Neutrophil (primary cell): Measurements from ENCODE around the gene RANBP17.

ENCODE experiments used
- H3K27ac ChIP-seq: fragments of 200-600 bp; sonication (generic); 2 replicates; pipeline ENCODE4 v1.5.1; 2016; ENCODE audit warnings: mild to moderate bottlenecking, moderate library complexity
- H3K27me3 ChIP-seq: fragments of 200-600 bp; sonication (generic); 2 replicates; pipeline ENCODE4 v1.6.0; 2016; ENCODE audit warnings: mild to moderate bottlenecking
- H3K36me3 ChIP-seq: fragments of 200-600 bp; sonication (generic); 2 replicates; pipeline ENCODE4 v1.5.1; 2017
- H3K4me1 ChIP-seq, 2 experiments: fragments of 200-600 bp in 1 of 2; sonication (generic) in 1 of 2; 1 replicate in 1 of 2; 2 replicates in 1 of 2; pipeline versions ENCODE4 v1.5.1 to v1.6.1; 2013 to 2016; ENCODE audit warnings: low read depth in 1 of 2, low read length in 1 of 2, mild to moderate bottlenecking in 1 of 2, moderate library complexity in 1 of 2; ENCODE audit not compliant: control insufficient read depth in 1 of 2, insufficient read depth in 1 of 2
- H3K4me3 ChIP-seq, 2 experiments: fragments of 200-600 bp in 1 of 2; sonication (generic) in 1 of 2; 1 replicate in 1 of 2; 2 replicates in 1 of 2; pipeline ENCODE4 v1.5.1; 2013 to 2016; ENCODE audit warnings: low read depth in 1 of 2, low read length in 1 of 2, mild to moderate bottlenecking in 1 of 2, moderate library complexity in 1 of 2
- H3K9me3 ChIP-seq: fragments of 200-600 bp; sonication (generic); 2 replicates; pipeline ENCODE4 v1.5.1; 2016
- TF ChIP-seq, protein P1 (sequence below): fragments of 200-600 bp; sonication (generic); IDR thresholded peaks from 2 replicates; pipeline ENCODE4 v1.5.1; 2016; ENCODE audit warnings: antibody characterized with exemption

Gene RANBP17

DNA sequence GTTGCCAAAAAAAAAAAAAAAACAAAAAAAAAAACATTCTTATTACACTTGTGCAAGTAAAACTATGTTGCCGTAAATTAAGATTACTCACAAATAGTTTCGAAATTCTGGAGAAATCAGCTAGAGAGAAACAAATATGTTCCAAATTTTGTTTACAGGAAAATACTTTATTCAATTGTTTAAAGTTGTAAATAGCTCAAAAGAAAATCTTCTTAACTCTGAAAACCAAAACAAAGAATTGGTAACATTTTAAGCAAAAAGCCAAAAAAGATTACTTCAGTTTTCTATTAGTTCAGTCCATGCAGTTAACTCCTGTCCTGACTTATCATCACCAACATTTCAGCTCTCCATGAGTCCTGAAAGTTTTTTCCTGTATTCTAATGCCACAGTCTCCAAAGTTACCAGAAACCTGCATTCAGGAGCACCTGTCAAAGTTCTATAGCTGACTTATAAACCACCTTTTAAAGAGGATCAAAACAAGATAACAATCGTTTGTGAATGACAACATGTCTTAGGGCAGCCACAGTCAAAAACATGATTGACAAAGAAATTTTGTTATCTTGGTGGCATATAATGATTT, 194.1 kb downstream of the RANBP17 start:
- no peak overlapping the region for H3K27ac ChIP-seq
- no peaks in the 10 kb centered on the region for H3K4me1 ChIP-seq
- H3K9me3 ChIP-seq = peaks cover 5% of the 10 kb centered on the region
- H3K36me3 ChIP-seq = no peaks in the 10 kb centered on the region
- no peaks in the 10 kb centered on the region for H3K27me3 ChIP-seq
- H3K4me3 ChIP-seq = no peak overlapping the region
- TF ChIP-seq, protein P1, sequence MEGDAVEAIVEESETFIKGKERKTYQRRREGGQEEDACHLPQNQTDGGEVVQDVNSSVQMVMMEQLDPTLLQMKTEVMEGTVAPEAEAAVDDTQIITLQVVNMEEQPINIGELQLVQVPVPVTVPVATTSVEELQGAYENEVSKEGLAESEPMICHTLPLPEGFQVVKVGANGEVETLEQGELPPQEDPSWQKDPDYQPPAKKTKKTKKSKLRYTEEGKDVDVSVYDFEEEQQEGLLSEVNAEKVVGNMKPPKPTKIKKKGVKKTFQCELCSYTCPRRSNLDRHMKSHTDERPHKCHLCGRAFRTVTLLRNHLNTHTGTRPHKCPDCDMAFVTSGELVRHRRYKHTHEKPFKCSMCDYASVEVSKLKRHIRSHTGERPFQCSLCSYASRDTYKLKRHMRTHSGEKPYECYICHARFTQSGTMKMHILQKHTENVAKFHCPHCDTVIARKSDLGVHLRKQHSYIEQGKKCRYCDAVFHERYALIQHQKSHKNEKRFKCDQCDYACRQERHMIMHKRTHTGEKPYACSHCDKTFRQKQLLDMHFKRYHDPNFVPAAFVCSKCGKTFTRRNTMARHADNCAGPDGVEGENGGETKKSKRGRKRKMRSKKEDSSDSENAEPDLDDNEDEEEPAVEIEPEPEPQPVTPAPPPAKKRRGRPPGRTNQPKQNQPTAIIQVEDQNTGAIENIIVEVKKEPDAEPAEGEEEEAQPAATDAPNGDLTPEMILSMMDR = no peak

DNA sequence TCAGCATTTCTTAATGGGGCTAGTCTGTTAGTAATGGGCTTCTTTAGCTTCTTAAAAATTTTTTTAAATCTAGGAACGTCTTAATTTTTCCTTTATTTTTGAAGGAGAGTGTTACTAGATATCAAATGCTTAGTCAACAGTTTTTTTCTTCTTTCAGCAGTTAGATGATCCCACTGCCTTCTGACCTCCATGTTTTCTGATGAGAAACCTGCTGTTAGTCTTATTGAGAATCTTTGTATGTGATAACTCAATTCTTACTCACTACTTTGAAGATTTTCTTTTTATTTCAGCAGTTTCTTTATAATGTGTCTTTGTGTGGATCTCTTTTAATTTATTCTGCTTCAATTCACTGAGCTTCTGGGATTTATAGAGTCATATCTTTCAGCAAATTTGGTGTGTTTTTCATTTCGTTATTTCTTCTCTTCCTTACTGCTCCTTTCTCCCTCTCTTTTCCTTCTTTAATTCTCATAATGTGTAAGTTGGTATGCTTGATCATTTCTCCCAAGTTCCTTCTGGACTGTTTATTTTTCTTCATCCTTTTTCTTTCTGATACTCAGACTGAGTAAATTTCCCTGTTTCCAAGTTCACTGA, 205.8 kb downstream of the RANBP17 start:
- TF ChIP-seq, protein P1 = no peak
- Histone ChIP-seq H3K9me3 (no peaks in the 10 kb centered on the region), H3K36me3 (no peaks in the 10 kb centered on the region), H3K4me1 (no peaks in the 10 kb centered on the region), H3K4me3 (no peak overlapping the region), H3K27me3 (no peaks in the 10 kb centered on the region), H3K27ac (no peak overlapping the region)

DNA sequence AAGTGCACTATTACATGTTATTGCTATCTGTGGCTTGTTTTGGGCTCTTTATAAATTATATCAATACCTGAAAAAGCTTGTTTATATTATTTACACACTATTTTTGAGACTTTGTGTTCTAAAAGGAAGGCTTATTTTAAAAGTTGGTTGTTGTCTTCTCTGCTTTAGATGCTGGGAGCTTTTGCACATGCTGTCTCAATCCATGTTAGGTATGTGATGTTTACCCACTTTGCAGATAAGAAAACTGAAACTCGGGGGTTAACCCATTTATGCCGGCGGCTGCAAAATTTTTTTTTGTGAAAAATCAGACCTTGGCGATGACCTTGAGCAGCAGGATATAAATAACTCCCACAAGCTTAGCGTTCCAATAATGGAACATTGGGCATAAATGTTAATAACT, 212.9 kb downstream of the RANBP17 start:
- Histone ChIP-seq H3K4me3 (no peak overlapping the region), H3K27me3 (no peaks in the 10 kb centered on the region), H3K36me3 (no peaks in the 10 kb centered on the region), H3K27ac (no peak overlapping the region), H3K4me1 (no peaks in the 10 kb centered on the region), H3K9me3 (no peaks in the 10 kb centered on the region)
- TF ChIP-seq, protein P1 = no peak

DNA sequence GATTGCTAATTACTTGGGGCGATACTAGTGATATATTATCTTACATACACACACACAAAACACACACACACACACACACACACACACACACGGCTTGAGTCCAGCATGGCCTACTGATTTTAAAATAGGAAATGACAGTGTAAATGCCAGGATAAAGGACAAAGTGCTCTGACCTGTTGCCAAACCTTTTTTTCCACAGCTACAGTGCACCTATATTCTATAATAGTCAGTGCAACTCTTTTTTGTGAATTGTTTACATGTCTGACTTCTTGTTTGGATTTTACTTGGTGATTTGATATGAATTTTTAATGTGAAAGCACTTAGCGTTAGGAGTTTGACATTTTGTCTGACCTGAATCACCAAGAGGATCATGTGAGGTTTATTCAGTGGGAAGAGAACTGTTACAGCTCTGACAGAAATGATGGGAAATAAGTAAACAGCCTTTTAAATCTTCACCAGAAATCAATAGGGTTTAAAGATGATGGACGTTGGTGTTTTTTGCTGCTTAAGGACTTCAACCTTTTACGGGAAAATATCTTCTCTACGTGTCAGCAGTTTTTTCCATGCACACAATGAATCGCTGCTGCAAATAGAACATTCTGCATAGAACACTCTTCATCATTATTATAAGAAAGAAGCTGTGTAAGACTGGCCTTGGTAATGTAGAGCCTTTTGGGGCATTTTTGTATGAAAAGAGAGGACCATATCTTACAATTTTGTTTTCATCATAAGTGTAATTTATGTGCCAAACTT, 218.5 kb downstream of the RANBP17 start:
- H3K27ac ChIP-seq = no peak overlapping the region
- H3K4me3 ChIP-seq = no peak overlapping the region
- no peaks in the 10 kb centered on the region for H3K36me3 ChIP-seq
- no peaks in the 10 kb centered on the region for H3K4me1 ChIP-seq
- H3K27me3 ChIP-seq = no peaks in the 10 kb centered on the region
- TF ChIP-seq, protein P1 = no peak
- H3K9me3 ChIP-seq = no peaks in the 10 kb centered on the region

DNA sequence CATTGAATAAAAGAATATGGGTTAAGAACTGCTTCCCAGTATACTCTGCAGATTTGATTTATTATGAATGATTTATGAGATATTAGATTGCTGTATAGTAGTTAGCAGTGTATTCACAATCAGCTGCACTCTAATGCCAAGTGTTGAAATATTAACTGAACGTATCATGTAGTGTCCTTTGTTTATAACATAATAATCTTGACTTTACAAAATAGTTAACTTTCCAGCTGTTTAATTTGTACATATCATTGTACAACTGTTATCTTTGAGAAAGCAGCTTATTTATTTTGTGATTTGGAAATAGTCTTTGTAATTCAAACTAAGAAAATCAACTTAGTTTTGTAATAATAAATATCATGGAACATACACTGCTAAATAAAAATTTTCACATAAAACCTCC, 219.5 kb downstream of the RANBP17 start:
- Histone ChIP-seq H3K4me3 (no peak overlapping the region), H3K36me3 (no peaks in the 10 kb centered on the region), H3K27ac (no peak overlapping the region), H3K27me3 (no peaks in the 10 kb centered on the region), H3K4me1 (no peaks in the 10 kb centered on the region), H3K9me3 (no peaks in the 10 kb centered on the region)
- TF ChIP-seq, protein P1 = no peak
